ENCODE data around the gene TBXA2R. TPM values are rescaled to one million over a fixed set of nuclear protein-coding genes. Genes with fewer than 3 reads are reported as not detected.
"Not testable (repeated sequence)": the region's sequence is repeated elsewhere in the genome, so short reads cannot be mapped to it uniquely, and the experiment has no call there.

Gene TBXA2R
- total RNA-seq, 1 donor from 2014 or later = 0.39 TPM

GRCh38 chr19:3632098-3632497 lies 25.4 kb upstream of the TBXA2R start:
- Histone ChIP-seq H3K9me3 (ENCODE audit: insufficient read depth, low read depth, low read length) (no peaks in the 10 kb centered on the region), H4K20me1 (ENCODE audit: insufficient read depth, low read length) (no peaks in the 10 kb centered on the region), H3K4me3 (ENCODE audit: insufficient read depth, low read depth, low read length) (no peak overlapping the region), H3K4me1 (ENCODE audit: insufficient read depth, low read length) (no peaks in the 10 kb centered on the region), H3K9ac (ENCODE audit: low read length) (no peak overlapping the region), H3K27ac (ENCODE audit: low read depth, low read length) (no peak overlapping the region), H2AFZ (ENCODE audit: low read depth, low read length) (no peak overlapping the region), H3K79me2 (ENCODE audit: insufficient read depth, low read length) (no peaks in the 10 kb centered on the region), H3K36me3 (ENCODE audit: insufficient read depth, low read length) (no peaks in the 10 kb centered on the region), H3K27me3 (ENCODE audit: insufficient read depth, low read length) (no peaks in the 10 kb centered on the region), H3K4me2 (ENCODE audit: low read length) (no peak overlapping the region)
- Mint-ChIP-seq H3K27me3 (ENCODE audit: low read depth, unreplicated experiment) (no peaks in the 10 kb centered on the region), H3K9me3 (ENCODE audit: unreplicated experiment) (no peaks in the 10 kb centered on the region), H3K4me1 (ENCODE audit: low read depth, unreplicated experiment) (no peaks in the 10 kb centered on the region), H3K36me3 (ENCODE audit: low read depth, unreplicated experiment) (peaks cover 4% of the 10 kb centered on the region), H3K4me3 (ENCODE audit: unreplicated experiment) (no peak overlapping the region), H3K27ac (ENCODE audit: unreplicated experiment) (no peak overlapping the region)
- DNase-seq (ENCODE audit: low read depth) = no peak
- FAIRE-seq = no peak
- TF ChIP-seq CTCF (IDR thresholded peaks at IDR 0.05; ENCODE audit: insufficient read depth, low read depth, low read length) = no peak
- TF ChIP-seq EZH2 (IDR thresholded peaks at IDR 0.05; ENCODE audit: insufficient read depth, low read length) = no peak

- DNase-seq (ENCODE audit: low read depth) (no peak), FAIRE-seq (no peak)
- no peaks in the 10 kb centered on the region for H3K27me3 ChIP-seq (ENCODE audit: insufficient read depth, low read length)
Measured at GRCh38 chr19:3631053-3631861, 24.6 kb upstream of the TBXA2R start.

GRCh38 chr19:3628766-3629165 lies 22.1 kb upstream of the TBXA2R start:
- not testable (repeated sequence) for DNase-seq (ENCODE audit: low read depth); H3K27me3 Mint-ChIP-seq (ENCODE audit: low read depth, unreplicated experiment); H3K36me3 ChIP-seq (ENCODE audit: insufficient read depth, low read length); H3K9me3 Mint-ChIP-seq (ENCODE audit: unreplicated experiment); H3K27ac ChIP-seq (ENCODE audit: low read depth, low read length); H3K9ac ChIP-seq (ENCODE audit: low read length); H3K4me3 ChIP-seq (ENCODE audit: insufficient read depth, low read depth, low read length); H3K4me2 ChIP-seq (ENCODE audit: low read length); H3K4me3 Mint-ChIP-seq (ENCODE audit: unreplicated experiment); H3K9me3 ChIP-seq (ENCODE audit: insufficient read depth, low read depth, low read length); H2AFZ ChIP-seq (ENCODE audit: low read depth, low read length); H3K36me3 Mint-ChIP-seq (ENCODE audit: low read depth, unreplicated experiment); H3K4me1 Mint-ChIP-seq (ENCODE audit: low read depth, unreplicated experiment); H3K27ac Mint-ChIP-seq (ENCODE audit: unreplicated experiment); H3K27me3 ChIP-seq (ENCODE audit: insufficient read depth, low read length); FAIRE-seq
- Histone ChIP-seq H3K79me2 (ENCODE audit: insufficient read depth, low read length) (peaks cover 28% of the 10 kb centered on the region), H4K20me1 (ENCODE audit: insufficient read depth, low read length) (peaks cover 24% of the 10 kb centered on the region), H3K4me1 (ENCODE audit: insufficient read depth, low read length) (peaks cover 10% of the 10 kb centered on the region)

More at GRCh38 chr19:3631053-3631861, 24.6 kb upstream of the TBXA2R start:
- Histone ChIP-seq H3K79me2 (ENCODE audit: insufficient read depth, low read length) (peaks cover 3% of the 10 kb centered on the region), H3K9me3 (ENCODE audit: insufficient read depth, low read depth, low read length) (no peaks in the 10 kb centered on the region), H3K4me3 (ENCODE audit: insufficient read depth, low read depth, low read length) (no peak overlapping the region), H3K4me1 (ENCODE audit: insufficient read depth, low read length) (no peaks in the 10 kb centered on the region), H3K4me2 (ENCODE audit: low read length) (no peak overlapping the region), H3K36me3 (ENCODE audit: insufficient read depth, low read length) (no peaks in the 10 kb centered on the region), H3K27ac (ENCODE audit: low read depth, low read length) (no peak overlapping the region), H2AFZ (ENCODE audit: low read depth, low read length) (no peak overlapping the region), H4K20me1 (ENCODE audit: insufficient read depth, low read length) (peaks cover 1% of the 10 kb centered on the region), H3K9ac (ENCODE audit: low read length) (no peak overlapping the region)
- Mint-ChIP-seq H3K27me3 (ENCODE audit: low read depth, unreplicated experiment) (no peaks in the 10 kb centered on the region), H3K4me1 (ENCODE audit: low read depth, unreplicated experiment) (no peaks in the 10 kb centered on the region), H3K36me3 (ENCODE audit: low read depth, unreplicated experiment) (peaks cover 4% of the 10 kb centered on the region), H3K9me3 (ENCODE audit: unreplicated experiment) (no peaks in the 10 kb centered on the region), H3K4me3 (ENCODE audit: unreplicated experiment) (no peak overlapping the region), H3K27ac (ENCODE audit: unreplicated experiment) (no peak overlapping the region)
- no peak for TF ChIP-seq EZH2 (IDR thresholded peaks at IDR 0.05; ENCODE audit: insufficient read depth, low read length)
- no peak for TF ChIP-seq CTCF (IDR thresholded peaks at IDR 0.05; ENCODE audit: insufficient read depth, low read depth, low read length)

Measured in astrocyte (in vitro differentiated cells and primary cell).